SKM-1 treated with dmso at 0.1 percent for 144 hours (cell line): ENCODE measurements around the gene FBXW12.

Experiments
- DNase-seq: peaks from one replicate; lab custom pipeline; 2025; ENCODE audit not compliant: unreplicated experiment; lab: John Stamatoyannopoulos, UW

Gene FBXW12

GRCh38 chr3:48434591-48435222 lies 62.7 kb downstream of the FBXW12 start:
- DNase-seq: no peak

- DNase-seq: no peak
These were observed 63.2 kb downstream of the FBXW12 start for GRCh38 chr3:48435223-48435595.

- DNase-seq: peak; percentile 86
These were observed 63.9 kb downstream of the FBXW12 start for GRCh38 chr3:48435774-48436476.

- DNase-seq: no peak
These were observed 64.4 kb downstream of the FBXW12 start for GRCh38 chr3:48436477-48436787.

- no peak for DNase-seq
These were observed 64.8 kb downstream of the FBXW12 start for GRCh38 chr3:48436855-48437254.

GRCh38 chr3:48437812-48438211 lies 65.8 kb downstream of the FBXW12 start:
- no peak for DNase-seq

GRCh38 chr3:48439820-48440589 lies 68.0 kb downstream of the FBXW12 start, which contains the start of the genes CCDC51 and TMA7:
Gene CCDC51, minus strand, starts transcription at chr3:48440119. Its CDS starts 4,991 bp downstream, at chr3:48435128.
Gene TMA7, plus strand, starts transcription at chr3:48440257. Its CDS starts 40 bp downstream, at chr3:48440297.
- DNase-seq: peak; percentile 98

- no peak for DNase-seq
These were observed 68.6 kb downstream of the FBXW12 start for GRCh38 chr3:48440590-48440958.

GRCh38 chr3:48441940-48442339 lies 69.9 kb downstream of the FBXW12 start:
- no peak for DNase-seq
